ENCODE measurements around the gene MAP3K15. TPM values are rescaled to one million over a fixed set of nuclear protein-coding genes. Genes with fewer than 3 reads are reported as not detected.

MAP3K15 gene
- total and polyA plus RNA-seq, 2 of the 13 experiments (the other 11 are each of a cell fraction or from before 2014, with no cell fraction given), result 3.9 to 6.4 TPM

DNA sequence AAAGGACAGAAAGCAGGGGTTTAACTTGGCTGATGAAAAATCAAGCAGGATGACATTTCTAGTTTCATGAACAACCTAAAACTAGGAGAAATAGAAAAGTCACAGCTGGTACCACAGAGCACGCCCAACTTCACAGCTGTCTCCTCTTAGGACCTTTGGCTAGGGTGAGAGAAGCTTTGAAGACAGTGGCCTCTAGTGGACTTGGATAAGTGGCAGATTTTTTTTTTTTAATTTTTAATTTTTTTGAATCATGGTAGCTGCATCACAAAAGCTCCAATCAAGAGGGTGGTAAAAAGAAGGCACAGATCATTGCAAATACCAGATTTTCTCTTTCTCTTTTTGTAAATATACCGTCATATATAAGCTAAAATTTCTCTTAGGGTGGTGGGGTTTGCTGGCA, 20.2 kb upstream of the MAP3K15 start:
- no peak for TF ChIP-seq RARG (CRISPR knock-in tag; IDR thresholded peaks at IDR 0.05; ENCODE audit: low read depth)
- no peak for TF ChIP-seq ZNF790 (CRISPR knock-in tag; IDR thresholded peaks at IDR 0.05; ENCODE audit: borderline replicate concordance)
- TF ChIP-seq STAG1 (CRISPR knock-in tag; IDR thresholded peaks at IDR 0.05), result peak; percentile 29; the same call in 1 of the 2 replicates
- TF ChIP-seq, protein P1, sequence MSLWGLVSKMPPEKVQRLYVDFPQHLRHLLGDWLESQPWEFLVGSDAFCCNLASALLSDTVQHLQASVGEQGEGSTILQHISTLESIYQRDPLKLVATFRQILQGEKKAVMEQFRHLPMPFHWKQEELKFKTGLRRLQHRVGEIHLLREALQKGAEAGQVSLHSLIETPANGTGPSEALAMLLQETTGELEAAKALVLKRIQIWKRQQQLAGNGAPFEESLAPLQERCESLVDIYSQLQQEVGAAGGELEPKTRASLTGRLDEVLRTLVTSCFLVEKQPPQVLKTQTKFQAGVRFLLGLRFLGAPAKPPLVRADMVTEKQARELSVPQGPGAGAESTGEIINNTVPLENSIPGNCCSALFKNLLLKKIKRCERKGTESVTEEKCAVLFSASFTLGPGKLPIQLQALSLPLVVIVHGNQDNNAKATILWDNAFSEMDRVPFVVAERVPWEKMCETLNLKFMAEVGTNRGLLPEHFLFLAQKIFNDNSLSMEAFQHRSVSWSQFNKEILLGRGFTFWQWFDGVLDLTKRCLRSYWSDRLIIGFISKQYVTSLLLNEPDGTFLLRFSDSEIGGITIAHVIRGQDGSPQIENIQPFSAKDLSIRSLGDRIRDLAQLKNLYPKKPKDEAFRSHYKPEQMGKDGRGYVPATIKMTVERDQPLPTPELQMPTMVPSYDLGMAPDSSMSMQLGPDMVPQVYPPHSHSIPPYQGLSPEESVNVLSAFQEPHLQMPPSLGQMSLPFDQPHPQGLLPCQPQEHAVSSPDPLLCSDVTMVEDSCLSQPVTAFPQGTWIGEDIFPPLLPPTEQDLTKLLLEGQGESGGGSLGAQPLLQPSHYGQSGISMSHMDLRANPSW (CRISPR knock-in tag; IDR thresholded peaks at IDR 0.05; ENCODE audit: borderline replicate concordance), result no peak
- FAIRE-seq (peak; percentile 39), ATAC-seq (no peak), DNase-seq (ENCODE audit: low spot score) (peak; percentile 6)
- POLR2A ChIA-PET, result no interaction called here
- intact Hi-C loops (cut with micrococcal nuclease; ENCODE audit: unreplicated experiment), result loop anchor here (5.0 kb wide), 1 partner anchor 163 kb away; no protein-coding TSS in a partner anchor
- 89% methylated on average over 2 of the region's 2 CpGs for WGBS (ENCODE audit: low lambda C conversion rate)
- Histone ChIP-seq H3K27ac (ENCODE audit: extremely low read length, insufficient read depth, low read length) (no peak overlapping the region), H3K9me3 (ENCODE audit: low read length) (no peaks in the 10 kb centered on the region), H2AFZ (ENCODE audit: low read length) (no peak overlapping the region), H3K27me3 (ENCODE audit: control insufficient read depth in 1 of 2, insufficient read depth in 2 of 2, low read length in 2 of 2) (no peaks in the 10 kb centered on the region), H3K4me3 (replicated peaks in 1 of 3; ENCODE audit: insufficient read depth in 1 of 3, low read depth in 2 of 3, low read length in 3 of 3) (no peak overlapping the region), H3K36me3 (replicated peaks in 1 of 2; ENCODE audit: control insufficient read depth in 1 of 2, insufficient read depth in 2 of 2, low read length in 2 of 2) (no peaks in the 10 kb centered on the region; a peak in 1 of 5 replicates), H3K4me2 (ENCODE audit: low read depth, low read length) (no peak overlapping the region), H4K20me1 (ENCODE audit: insufficient read depth, low read length) (no peaks in the 10 kb centered on the region), H3K79me2 (ENCODE audit: insufficient read depth, low read length) (no peaks in the 10 kb centered on the region), H3K4me1 (ENCODE audit: insufficient read depth, low read length) (no peaks in the 10 kb centered on the region), H3K9ac (ENCODE audit: insufficient read depth, low read depth, low read length) (no peak overlapping the region)
- no TSS peak for BruUV-seq (replicated peaks)
- CTCF ChIA-PET (ENCODE audit: low intra/inter-chr PET ratio, low total read pairs), result no interaction called here
- in situ Hi-C loops (cut with HindIII; ENCODE audit: extremely low pct_ligation_motif_present, low pct_unique_long_range_greater_than_20kb), result no loop called here

DNA sequence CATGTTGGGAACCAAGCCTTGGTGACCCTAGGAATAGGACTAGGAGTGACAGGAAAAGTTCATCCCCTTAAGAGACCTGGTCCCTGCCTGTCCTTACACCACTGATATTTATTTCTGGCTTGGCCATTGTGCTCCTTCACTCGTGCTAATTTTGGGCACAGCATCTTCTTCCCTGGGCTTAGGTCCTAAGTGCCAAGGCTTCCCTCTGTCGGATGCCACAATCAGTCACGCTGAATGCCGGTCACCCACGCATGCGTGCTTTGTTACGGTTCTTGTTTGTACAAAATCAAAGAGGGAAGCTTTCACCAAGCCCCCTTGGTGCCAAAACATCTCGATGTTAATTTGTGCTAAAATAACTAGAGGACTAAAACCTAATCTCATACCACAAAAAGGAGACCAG, 17.4 kb upstream of the MAP3K15 start:
- intact Hi-C loops (cut with micrococcal nuclease; ENCODE audit: unreplicated experiment), result loop anchor here (5.0 kb wide), 1 partner anchor 150 kb away; no protein-coding TSS in a partner anchor
- 83% methylated on average over 7 of the region's 8 CpGs for WGBS (ENCODE audit: low lambda C conversion rate)

More for the DNA sequence above, 17.4 kb upstream of the MAP3K15 start:
- no peak for ATAC-seq
- Histone ChIP-seq H3K4me1 (ENCODE audit: insufficient read depth, low read length) (no peaks in the 10 kb centered on the region), H2AFZ (ENCODE audit: low read length) (no peak overlapping the region), H3K36me3 (replicated peaks in 1 of 2; ENCODE audit: control insufficient read depth in 1 of 2, insufficient read depth in 2 of 2, low read length in 2 of 2) (no peaks in the 10 kb centered on the region), H3K27me3 (ENCODE audit: control insufficient read depth in 1 of 2, insufficient read depth in 2 of 2, low read length in 2 of 2) (no peaks in the 10 kb centered on the region), H4K20me1 (ENCODE audit: insufficient read depth, low read length) (no peaks in the 10 kb centered on the region), H3K27ac (ENCODE audit: extremely low read length, insufficient read depth, low read length) (no peak overlapping the region), H3K79me2 (ENCODE audit: insufficient read depth, low read length) (no peaks in the 10 kb centered on the region), H3K4me2 (ENCODE audit: low read depth, low read length) (no peak overlapping the region), H3K9me3 (ENCODE audit: low read length) (no peaks in the 10 kb centered on the region), H3K9ac (ENCODE audit: insufficient read depth, low read depth, low read length) (no peak overlapping the region), H3K4me3 (replicated peaks in 1 of 3; ENCODE audit: insufficient read depth in 1 of 3, low read depth in 2 of 3, low read length in 3 of 3) (no peak overlapping the region)
- ChIA-PET POLR2A (no interaction called here), CTCF (ENCODE audit: low intra/inter-chr PET ratio, low total read pairs) (interaction anchor here (1.4 kb wide), 1 partner anchor 160 kb away, joined by 4 read pairs; no protein-coding TSS in a partner anchor)
- no TSS peak for BruUV-seq (replicated peaks)
- TF ChIP-seq FOXP1 (IDR thresholded peaks at IDR 0.05), result no peak
- TF ChIP-seq FOXP1 (CRISPR knock-in tag; IDR thresholded peaks at IDR 0.05), result no peak
- no peak for TF ChIP-seq ZNF709 (CRISPR knock-in tag; IDR thresholded peaks at IDR 0.05)
- TF ChIP-seq CREM (IDR thresholded peaks at IDR 0.05), result no peak
- no peak for TF ChIP-seq CREM (CRISPR knock-in tag; IDR thresholded peaks at IDR 0.05)
- TF ChIP-seq, protein P2, sequence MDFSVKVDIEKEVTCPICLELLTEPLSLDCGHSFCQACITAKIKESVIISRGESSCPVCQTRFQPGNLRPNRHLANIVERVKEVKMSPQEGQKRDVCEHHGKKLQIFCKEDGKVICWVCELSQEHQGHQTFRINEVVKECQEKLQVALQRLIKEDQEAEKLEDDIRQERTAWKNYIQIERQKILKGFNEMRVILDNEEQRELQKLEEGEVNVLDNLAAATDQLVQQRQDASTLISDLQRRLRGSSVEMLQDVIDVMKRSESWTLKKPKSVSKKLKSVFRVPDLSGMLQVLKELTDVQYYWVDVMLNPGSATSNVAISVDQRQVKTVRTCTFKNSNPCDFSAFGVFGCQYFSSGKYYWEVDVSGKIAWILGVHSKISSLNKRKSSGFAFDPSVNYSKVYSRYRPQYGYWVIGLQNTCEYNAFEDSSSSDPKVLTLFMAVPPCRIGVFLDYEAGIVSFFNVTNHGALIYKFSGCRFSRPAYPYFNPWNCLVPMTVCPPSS (IDR thresholded peaks at IDR 0.05), result no peak
- TF ChIP-seq ZNF713 (CRISPR knock-in tag; IDR thresholded peaks at IDR 0.05), result no peak
- TF ChIP-seq ZNF83 (CRISPR knock-in tag; IDR thresholded peaks at IDR 0.05; ENCODE audit: borderline replicate concordance), result no peak
- DNase-seq (ENCODE audit: low spot score), result no peak
- in situ Hi-C loops (cut with HindIII; ENCODE audit: extremely low pct_ligation_motif_present, low pct_unique_long_range_greater_than_20kb), result no loop called here
- FAIRE-seq, result no peak
